UCSD-AML1 (cell line): ENCODE measurements around the gene BRMS1.

Experiments used
- DNase-seq: peaks from one replicate; lab custom pipeline; 2025; ENCODE audit not compliant: unreplicated experiment; lab: John Stamatoyannopoulos, UW

BRMS1 gene

GRCh38 chr11:66287889-66288670 lies 56.8 kb downstream of the BRMS1 start:
- DNase-seq: no peak
